GM12801 (cell line): ENCODE results near the gene SCD5.

Source experiments
- TF ChIP-seq, protein P1 (sequence below): IDR thresholded peaks from one replicate; pipeline ENCODE4 v1.5.1; 2011; ENCODE audit warnings: control low read depth; ENCODE audit not compliant: insufficient read length; ENCODE audit errors: extremely low read depth

The SCD5 gene

DNA sequence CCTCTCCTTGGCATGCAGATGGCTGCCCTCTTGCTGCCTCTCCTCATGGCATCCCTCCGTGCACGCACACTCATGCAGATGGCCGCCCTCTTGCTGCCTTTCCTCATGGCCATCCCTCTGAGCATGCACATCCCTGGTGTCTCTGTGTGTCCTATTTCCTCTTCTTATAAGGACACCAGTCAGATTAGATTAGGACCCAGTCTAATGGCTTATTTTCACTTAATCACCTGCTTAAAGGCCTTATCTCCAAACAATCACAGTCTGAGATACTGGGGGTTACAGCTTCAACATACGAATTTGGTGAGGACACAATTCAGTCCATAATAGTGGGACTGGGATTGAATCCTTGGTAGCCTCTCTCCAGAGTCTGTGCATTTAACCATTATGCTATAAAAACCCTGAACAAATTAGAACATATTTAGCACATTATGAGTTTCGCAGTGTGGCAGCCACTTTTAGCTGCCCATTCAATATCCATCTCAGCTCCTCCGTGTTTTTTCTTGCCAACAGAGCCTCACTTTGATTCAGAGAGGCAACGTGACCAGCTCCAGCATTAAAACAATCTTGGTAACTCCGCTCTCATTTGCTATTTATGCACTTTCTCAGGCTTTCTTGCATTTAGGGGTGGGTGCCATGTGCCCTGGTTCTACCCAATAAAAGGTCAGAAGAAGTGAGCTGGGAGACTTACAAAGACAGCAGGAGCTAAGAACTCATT, 210.6 kb downstream of the SCD5 start:
- TF ChIP-seq, protein P1, sequence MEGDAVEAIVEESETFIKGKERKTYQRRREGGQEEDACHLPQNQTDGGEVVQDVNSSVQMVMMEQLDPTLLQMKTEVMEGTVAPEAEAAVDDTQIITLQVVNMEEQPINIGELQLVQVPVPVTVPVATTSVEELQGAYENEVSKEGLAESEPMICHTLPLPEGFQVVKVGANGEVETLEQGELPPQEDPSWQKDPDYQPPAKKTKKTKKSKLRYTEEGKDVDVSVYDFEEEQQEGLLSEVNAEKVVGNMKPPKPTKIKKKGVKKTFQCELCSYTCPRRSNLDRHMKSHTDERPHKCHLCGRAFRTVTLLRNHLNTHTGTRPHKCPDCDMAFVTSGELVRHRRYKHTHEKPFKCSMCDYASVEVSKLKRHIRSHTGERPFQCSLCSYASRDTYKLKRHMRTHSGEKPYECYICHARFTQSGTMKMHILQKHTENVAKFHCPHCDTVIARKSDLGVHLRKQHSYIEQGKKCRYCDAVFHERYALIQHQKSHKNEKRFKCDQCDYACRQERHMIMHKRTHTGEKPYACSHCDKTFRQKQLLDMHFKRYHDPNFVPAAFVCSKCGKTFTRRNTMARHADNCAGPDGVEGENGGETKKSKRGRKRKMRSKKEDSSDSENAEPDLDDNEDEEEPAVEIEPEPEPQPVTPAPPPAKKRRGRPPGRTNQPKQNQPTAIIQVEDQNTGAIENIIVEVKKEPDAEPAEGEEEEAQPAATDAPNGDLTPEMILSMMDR, result no peak

DNA sequence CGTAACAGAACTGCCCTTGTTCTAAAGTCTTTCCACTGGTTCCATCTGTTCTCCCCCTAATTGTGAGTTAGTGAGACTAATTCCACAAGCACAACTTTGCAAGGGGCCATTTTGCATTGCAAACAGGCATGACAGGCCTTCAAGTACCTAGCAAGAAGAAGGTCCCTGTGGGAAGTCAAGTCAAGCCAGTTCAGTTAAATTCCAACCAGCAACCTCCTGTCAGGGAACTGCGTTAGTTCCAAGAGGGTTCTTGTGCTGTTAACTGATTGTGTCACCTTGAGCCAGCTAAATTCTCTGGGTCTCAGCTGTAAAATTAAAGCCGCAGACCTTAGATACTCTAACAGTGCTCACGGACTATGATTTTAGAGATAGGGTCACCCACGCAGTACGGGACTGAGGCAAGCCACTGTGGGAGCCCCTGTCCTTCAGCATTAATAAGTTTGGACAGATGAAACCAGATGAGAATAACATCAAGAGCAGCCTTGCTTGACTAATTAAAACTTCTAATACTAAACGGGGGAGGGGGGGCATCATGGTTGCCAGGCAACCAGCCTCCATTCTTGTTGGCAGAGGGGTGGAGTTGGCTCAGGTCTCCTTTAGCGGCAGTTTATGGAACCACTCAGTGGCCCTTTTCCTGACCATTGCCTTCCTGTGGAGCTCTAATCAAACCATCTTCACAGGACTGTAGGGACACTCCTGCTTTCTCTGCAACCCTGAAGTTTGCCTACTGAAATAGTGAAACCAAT, 212.7 kb downstream of the SCD5 start:
- TF ChIP-seq, protein P1, result no peak

DNA sequence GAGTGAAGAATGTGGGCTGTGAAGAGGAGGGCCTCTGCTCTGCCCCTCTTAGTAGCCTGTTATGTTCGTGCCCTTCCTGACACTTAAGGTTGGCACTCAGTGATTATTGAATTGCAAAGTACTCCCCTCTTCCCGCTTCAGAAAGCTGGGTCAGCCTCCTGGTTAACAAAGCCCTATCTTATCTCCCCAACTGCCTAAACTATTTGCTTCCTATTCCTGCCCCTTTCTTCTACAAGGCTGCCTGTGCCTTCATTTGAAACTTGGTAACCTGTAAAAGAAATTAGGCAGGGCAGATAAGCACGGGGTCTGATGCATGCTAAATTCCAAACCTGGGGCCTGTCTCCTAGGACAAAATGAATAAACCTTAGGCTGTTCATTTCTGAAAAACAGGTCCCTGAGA, 213.7 kb downstream of the SCD5 start:
- TF ChIP-seq, protein P1, result no peak

DNA sequence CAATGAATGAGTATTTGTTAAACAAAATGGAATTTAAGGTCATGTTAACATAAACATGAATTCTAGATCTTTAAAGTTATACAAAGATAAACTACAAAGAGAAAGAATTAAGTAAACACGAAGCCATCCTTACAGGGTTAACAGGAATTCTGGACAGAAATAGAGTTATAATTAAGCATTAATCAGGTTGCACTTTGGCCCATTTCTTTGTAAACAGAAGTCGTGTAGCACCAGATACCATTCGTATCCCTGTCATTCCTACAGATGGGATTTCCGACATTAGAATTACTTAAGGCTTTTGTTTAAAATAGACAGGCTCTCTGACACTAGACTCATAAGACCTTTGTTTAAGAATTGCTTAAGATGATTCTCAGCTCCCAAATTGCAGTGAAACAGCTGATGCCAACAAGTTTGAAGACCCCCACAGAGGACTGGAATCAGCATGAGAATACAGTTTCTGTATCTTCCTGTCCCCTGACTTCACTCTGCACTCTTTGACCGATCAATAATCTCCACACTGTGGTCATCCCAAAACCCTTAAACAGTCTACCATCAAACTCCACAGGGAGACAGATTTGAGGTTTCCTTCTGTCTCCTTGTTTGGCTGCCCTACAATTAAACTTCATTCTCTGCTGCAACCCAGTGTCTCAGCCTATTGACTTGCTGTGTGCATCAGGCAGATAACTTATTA, 214.6 kb downstream of the SCD5 start:
- TF ChIP-seq, protein P1, result no peak

DNA sequence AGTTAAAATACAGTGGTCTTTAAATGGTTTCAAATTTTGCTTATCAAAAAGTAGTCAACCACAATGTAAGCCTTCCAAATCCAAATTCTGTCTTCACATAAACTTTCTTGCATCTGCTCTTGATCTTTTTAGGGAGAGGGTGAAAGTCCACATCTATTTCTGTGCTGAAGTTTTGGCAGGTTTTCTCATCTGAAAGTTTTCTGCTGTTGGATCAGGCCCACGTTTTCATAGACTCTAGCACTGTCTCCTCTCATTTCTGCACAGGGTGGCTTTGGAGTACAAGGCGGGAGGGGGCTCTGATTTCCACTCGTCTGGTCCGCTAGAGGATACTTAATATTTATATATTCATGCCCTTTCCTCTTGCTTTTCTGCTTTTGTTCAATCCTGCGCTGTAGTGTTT, 218.7 kb downstream of the SCD5 start:
- TF ChIP-seq, protein P1, result no peak
